GM03348 (cell line): ENCODE measurements around the gene PCDHGB4.
"Not testable (repeated sequence)": the region's sequence is repeated elsewhere in the genome, so short reads cannot be mapped to it uniquely, and the experiment has no call there.

Source experiments
- DNase-seq: peaks from one replicate; pipeline ENCODE4 v3.0.0; 2012; ENCODE audit warnings: low spot score

PCDHGB4 gene

DNA sequence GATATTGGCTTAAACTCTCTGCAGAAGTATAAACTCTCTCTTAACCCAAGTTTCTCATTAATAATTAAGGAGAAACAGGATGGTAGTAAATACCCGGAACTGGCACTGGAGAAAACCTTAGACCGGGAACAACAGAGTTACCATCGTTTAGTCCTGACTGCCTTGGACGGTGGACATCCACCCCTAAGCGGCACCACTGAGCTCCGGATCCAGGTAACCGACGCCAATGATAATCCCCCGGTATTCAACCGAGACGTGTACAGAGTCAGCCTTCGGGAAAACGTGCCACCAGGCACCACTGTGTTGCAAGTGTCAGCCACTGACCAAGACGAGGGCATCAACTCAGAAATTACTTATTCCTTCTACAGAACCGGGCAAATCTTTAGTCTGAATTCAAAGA is 11.1 kb downstream of the PCDHGB4 start:
- DNase-seq = no peak

- no peak for DNase-seq
Measured at GRCh38 chr5:141399555-141400258, 12.2 kb downstream of the PCDHGB4 start.

DNA sequence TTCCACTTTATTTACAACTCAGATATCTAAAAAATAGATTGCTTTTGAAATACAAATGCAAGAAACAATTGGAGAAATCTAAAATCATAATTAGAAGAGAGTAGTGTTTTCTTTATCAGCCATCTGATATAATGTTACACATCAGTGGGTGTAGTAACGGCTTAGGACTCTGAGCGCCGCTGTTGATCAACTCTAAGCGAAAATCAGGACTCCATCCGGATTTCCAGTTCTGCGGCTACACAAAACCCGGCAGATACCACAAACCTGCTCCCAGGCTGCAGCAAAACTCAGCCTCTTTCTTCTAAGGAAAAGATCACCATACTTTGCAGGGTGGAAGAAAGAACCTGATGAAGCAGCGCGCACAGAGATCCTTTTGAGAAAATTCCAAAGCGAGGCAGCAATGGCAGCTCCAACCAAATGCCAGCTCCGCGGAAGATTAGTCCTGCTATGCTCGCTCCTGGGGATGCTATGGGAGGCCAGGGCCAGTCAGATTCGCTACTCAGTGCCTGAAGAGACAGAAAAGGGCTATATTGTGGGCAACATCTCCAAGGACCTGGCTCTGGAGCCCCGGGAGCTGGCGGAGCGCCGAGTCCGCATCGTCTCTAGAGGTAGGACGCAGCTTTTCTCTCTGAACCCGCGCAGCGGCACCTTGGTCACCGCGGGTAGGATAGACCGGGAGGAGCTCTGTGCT is 15.2 kb downstream of the PCDHGB4 start, which contains the start of gene PCDHGA9:
TSS of gene PCDHGA9 (plus strand) at position 226 of the 691 bp plus-strand sequence. CDS start at position 401, 175 bp downstream.
- DNase-seq = peak; percentile 51

DNA sequence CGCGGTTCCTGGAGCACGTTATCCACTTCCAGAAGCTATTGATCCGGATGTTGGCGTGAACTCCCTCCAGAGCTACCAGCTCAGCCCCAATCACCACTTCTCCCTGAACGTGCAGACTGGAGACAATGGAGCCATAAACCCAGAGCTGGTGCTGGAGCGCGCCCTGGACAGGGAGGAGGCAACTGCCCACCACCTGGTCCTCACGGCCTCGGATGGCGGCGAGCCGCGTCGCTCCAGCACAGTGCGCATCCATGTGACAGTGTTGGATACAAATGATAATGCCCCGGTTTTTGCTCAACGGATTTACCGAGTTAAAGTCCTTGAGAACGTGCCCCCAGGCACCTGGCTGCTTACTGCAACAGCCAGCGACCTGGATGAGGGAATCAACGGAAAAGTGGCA is 15.9 kb downstream of the PCDHGB4 start:
- no peak for DNase-seq

GRCh38 chr5:141407790-141408505 is 20.4 kb downstream of the PCDHGB4 start, which contains the start of gene PCDHGB6:
Gene PCDHGB6, plus strand, starts transcription at chr5:141408021. Its CDS starts 182 bp downstream, at chr5:141408203.
- DNase-seq = not testable (repeated sequence)

DNA sequence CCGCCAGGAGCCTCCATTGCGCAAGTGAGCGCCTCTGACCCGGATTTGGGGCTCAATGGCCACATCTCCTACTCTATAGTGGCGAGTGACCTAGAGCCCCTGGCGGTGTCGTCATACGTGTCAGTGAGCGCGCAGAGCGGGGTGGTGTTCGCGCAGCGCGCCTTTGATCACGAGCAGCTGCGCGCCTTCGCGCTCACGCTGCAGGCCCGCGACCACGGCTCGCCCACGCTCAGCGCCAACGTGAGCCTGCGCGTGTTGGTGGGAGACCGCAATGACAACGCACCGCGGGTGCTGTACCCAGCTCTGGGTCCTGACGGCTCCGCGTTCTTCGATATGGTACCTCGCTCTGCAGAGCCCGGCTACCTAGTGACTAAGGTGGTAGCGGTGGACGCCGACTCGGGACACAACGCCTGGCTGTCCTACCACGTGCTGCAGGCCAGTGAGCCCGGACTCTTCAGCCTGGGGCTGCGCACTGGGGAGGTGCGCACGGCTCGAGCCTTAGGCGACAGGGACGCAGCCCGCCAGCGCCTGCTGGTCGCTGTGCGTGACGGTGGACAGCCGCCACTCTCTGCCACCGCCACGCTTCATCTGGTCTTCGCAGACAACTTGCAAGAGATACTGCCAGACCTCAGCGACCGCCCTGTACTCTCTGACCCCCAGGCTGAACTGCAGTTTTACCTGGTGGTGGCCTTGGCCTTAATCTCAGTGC is 22.3 kb downstream of the PCDHGB4 start:
- DNase-seq = no peak

- no peak for DNase-seq
Measured at GRCh38 chr5:141411575-141411974, 24.1 kb downstream of the PCDHGB4 start.

DNA sequence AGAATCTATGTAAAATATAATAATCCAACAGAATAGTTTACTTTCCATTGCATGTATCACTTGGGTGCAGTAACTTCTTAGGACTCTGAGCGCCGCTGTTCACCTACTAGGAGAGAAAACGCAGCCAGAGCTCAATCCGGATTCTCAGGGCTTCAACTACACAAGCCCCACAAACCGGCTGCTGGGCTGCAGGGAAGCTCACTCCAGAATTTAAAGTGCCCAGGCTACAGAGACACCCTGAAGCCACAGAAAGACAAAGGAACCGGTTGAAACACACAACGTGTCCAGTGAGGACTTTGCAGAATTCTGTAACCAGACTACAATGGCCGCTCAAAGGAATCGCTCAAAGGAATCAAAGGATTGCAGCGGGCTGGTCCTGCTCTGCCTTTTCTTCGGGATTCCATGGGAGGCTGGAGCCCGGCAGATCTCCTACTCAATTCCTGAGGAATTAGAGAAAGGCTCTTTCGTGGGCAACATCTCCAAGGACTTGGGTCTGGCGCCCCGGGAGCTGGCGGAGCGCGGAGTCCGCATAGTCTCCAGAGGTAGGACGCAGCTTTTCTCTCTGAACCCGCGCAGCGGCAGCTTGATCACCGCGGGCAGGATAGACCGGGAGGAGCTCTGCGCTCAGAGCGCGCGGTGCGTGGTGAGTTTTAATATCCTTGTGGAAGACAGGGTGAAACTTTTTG is 25.5 kb downstream of the PCDHGB4 start, which contains the start of gene PCDHGA10:
TSS of gene PCDHGA10 (plus strand) at position 134 of the 686 bp plus-strand sequence. CDS start at position 323, 189 bp downstream.
- peak; percentile 79 for DNase-seq

DNA sequence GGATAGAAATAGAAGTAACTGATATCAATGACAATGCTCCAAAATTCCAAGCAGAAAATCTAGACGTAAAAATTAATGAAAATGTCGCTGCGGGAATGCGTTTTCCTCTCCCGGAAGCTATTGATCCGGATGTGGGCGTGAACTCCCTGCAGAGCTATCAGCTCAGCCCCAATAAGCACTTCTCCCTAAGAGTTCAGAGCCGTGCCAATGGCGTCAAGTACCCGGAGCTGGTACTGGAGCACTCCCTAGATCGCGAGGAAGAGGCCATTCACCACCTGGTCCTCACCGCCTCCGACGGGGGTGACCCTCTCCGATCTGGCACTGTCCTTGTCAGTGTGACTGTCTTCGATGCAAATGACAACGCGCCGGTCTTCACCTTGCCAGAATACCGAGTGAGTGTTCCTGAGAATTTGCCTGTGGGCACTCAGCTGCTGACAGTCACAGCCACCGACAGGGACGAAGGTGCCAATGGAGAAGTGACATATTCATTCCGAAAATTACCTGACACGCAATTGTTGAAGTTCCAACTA is 26.1 kb downstream of the PCDHGB4 start:
- DNase-seq = peak; percentile 61

GRCh38 chr5:141414548-141415274 is 27.2 kb downstream of the PCDHGB4 start:
- DNase-seq = not testable (repeated sequence)

GRCh38 chr5:141415275-141415618 is 27.7 kb downstream of the PCDHGB4 start:
- not testable (repeated sequence) for DNase-seq

DNA sequence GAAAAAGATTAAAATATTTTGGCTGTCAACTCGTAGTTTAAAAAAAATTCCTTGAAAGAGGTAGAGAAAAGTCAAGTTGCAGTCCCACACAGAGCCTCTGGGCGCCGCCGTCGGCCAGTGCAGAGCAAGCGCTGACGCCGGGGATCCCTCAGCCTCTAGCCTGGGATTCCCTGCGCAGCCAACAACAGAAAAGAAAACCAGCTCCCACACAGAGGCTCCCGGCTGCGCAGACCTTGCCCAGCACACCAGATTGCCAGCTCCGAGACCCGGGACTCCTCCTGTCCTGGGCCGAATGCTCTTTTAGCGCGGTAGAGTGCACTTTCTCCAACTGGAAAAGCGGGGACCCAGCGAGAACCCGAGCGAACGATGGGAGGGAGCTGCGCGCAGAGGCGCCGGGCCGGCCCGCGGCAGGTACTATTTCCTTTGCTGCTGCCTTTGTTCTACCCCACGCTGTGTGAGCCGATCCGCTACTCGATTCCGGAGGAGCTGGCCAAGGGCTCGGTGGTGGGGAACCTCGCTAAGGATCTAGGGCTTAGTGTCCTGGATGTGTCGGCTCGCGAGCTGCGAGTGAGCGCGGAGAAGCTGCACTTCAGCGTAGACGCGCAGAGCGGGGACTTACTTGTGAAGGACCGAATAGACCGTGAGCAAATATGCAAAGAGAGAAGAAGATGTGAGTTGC is 30.1 kb downstream of the PCDHGB4 start, which contains the start of gene PCDHGB7:
TSS of gene PCDHGB7 (plus strand) at position 184 of the 679 bp plus-strand sequence. CDS start at position 367, 183 bp downstream.
- DNase-seq = peak; percentile 77

- no peak for DNase-seq
Measured at GRCh38 chr5:141419074-141419880, 31.8 kb downstream of the PCDHGB4 start.

DNA sequence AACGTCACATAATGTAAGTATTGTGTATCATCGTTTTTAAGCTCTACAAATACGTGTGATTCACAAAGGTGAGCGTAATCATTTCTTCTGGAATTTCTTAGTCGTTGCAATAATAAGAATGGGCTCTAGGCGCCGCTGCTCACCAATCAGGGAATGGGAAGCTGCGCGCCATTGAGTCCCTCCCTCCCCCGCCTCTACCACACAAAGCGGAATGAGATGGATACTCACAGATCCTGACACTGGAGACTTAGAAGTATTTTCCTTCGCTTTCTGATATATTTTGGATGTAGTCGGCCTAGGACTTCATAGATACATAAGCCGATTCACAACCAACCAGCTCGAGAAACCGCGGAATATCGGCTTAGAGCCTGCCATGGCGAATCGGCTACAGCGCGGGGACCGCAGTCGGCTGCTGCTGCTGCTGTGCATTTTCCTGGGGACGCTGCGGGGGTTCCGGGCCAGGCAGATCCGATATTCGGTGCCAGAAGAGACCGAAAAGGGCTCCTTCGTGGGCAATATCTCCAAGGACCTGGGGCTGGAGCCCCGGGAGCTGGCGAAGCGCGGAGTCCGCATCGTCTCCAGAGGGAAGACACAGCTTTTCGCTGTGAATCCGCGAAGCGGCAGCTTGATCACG is 33.5 kb downstream of the PCDHGB4 start, which contains the start of gene PCDHGA11:
TSS of gene PCDHGA11 (plus strand) at position 197 of the 634 bp plus-strand sequence. CDS start at position 374, 177 bp downstream.
- peak; percentile 81 for DNase-seq

DNA sequence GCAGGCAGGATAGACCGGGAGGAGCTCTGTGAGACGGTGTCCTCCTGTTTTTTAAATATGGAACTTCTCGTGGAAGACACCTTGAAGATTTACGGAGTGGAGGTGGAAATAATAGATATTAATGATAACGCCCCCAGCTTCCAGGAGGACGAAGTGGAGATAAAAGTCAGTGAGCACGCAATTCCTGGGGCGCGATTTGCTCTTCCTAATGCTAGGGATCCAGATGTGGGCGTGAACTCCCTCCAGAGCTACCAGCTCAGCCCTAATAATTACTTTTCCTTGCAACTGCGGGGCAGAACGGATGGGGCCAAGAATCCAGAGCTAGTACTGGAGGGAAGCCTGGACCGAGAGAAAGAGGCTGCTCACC is 34.0 kb downstream of the PCDHGB4 start:
- peak; percentile 32 for DNase-seq

DNA sequence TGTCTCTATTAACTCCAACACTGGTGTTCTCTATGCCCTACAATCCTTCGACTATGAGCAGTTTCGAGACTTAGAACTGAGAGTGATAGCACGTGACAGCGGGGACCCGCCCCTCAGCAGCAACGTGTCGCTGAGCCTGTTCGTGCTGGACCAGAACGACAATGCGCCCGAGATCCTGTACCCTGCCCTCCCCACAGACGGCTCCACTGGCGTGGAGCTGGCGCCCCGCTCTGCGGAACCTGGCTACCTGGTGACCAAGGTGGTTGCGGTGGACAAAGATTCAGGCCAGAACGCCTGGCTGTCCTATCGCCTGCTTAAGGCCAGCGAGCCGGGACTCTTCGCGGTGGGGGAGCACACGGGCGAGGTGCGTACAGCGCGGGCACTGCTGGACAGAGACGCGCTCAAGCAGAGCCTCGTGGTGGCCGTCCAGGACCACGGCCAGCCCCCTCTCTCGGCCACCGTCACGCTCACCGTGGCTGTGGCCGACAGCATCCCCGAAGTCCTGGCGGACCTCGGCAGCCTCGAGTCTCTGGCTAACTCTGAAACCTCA is 35.3 kb downstream of the PCDHGB4 start:
- no peak for DNase-seq

GRCh38 chr5:141427783-141428426 is 40.4 kb downstream of the PCDHGB4 start:
- no peak for DNase-seq
